BE2C (cell line): Measurements from ENCODE around the gene PRKCZ.

Source experiments
- DNase-seq: peaks from one replicate; pipeline ENCODE4 v3.0.0-alpha.2; 2020
- H3K27me3 ChIP-seq: fragments of 250-450 bp; sonication (Bioruptor Pico); 2 replicates; pipeline ENCODE4 v1.5.1; 2020; ENCODE audit warnings: mild to moderate bottlenecking
- H3K36me3 ChIP-seq: fragments of 250-450 bp; sonication (Bioruptor Pico); 2 replicates; pipeline ENCODE4 v1.5.1; 2020; ENCODE audit warnings: mild to moderate bottlenecking
- H3K4me1 ChIP-seq: fragments of 250-450 bp; sonication (Bioruptor Pico); 2 replicates; pipeline ENCODE4 v1.5.1; 2020
- H3K4me3 ChIP-seq: 2 replicates; pipeline ENCODE4 v1.5.1; 2011; ENCODE audit warnings: low read depth, low read length
- H3K9me3 ChIP-seq: fragments of 250-450 bp; sonication (Bioruptor Pico); 2 replicates; pipeline ENCODE4 v1.5.1; 2020
- TF ChIP-seq, protein P1 (sequence below): IDR thresholded peaks from 2 replicates; pipeline ENCODE4 v1.5.1; 2012; ENCODE audit warnings: mild to moderate bottlenecking, low read depth, low read length

PRKCZ gene

DNA sequence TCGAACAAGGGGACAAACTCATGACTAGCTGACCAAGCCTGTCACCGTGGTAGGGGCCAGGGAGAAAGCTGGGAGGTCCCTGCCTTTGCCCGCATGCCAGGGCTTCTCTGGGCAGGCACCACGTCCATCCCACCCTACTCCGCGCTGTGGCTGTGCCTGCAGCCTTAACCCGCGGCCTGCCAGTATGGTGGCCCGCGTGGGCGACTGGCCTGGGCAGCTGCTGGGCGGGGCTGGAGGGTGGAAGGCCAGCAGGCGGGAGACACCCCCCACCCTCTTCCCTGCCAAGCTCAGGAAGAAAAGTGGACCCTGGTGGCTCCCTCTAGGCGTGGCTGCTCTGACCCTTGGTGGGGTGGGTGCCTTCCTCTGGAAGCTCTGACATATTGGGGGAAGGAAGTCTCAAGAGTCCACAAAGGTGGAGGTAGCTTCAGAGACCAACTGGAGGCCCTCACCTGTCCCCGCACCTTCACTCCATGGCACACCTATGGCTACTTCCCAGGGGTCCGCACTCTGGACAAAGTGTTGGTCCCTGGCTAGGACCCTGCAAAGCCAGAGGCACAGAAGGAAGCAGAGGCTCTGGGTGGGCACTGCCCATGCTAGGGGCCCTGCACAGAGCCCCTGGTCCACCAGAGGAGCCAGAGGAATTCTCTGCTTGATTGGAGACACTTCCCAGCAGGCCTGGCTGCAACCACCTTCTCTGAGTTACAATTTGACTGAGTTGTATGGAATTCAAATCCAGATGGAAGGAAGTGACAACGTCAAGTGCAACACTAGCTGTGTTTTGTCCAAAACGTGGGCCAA, 174.6 kb downstream of the PRKCZ start:
- H3K27me3 ChIP-seq, result no peaks in the 10 kb centered on the region

DNA sequence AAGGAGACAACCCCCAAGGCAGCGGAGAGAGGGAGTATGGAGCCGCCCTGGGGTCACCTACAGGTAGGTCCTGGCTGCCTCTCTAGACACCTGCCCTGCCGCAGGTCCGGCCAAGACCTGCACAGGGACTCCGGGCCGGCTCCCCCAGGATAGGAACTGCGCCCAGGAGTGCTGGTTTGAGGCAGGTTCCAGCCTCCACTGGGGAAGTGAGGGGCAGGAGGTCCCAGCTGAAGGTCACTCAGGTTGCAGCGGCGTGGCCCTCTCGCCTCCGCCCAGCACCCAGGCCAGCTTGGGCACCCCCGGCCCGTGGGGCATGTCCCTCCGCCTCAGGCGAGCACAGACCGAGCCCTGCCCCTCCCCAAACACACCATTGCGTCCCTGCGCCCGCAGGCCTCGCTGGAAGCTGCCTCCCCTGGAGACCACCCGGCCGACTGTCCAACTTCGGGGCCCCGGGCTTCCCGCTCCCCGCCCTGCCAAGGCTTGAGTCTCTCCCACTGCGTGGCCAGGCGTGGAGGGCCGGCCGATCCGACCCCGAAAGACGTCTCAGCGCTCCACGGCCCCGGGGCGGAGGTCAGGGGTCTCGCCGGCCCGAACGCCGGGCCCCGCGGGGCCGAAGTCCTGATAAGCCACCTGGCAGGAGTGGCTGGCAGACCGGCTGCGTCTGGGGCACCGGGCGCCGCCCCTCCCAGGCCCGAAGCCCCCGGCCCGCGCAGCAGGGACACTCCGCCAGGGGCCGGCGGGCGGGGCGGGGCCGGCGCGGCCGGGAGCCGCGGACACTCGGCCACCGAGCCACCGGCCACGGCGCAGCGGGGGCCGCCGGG, 176.5 kb downstream of the PRKCZ start:
- TF ChIP-seq, protein P1, sequence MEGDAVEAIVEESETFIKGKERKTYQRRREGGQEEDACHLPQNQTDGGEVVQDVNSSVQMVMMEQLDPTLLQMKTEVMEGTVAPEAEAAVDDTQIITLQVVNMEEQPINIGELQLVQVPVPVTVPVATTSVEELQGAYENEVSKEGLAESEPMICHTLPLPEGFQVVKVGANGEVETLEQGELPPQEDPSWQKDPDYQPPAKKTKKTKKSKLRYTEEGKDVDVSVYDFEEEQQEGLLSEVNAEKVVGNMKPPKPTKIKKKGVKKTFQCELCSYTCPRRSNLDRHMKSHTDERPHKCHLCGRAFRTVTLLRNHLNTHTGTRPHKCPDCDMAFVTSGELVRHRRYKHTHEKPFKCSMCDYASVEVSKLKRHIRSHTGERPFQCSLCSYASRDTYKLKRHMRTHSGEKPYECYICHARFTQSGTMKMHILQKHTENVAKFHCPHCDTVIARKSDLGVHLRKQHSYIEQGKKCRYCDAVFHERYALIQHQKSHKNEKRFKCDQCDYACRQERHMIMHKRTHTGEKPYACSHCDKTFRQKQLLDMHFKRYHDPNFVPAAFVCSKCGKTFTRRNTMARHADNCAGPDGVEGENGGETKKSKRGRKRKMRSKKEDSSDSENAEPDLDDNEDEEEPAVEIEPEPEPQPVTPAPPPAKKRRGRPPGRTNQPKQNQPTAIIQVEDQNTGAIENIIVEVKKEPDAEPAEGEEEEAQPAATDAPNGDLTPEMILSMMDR, result no peak
- no peaks in the 10 kb centered on the region for H3K9me3 ChIP-seq
- no peaks in the 10 kb centered on the region for H3K36me3 ChIP-seq
- H3K27me3 ChIP-seq, result no peaks in the 10 kb centered on the region
- peak overlapping the region; percentile 54 for H3K4me3 ChIP-seq
- no peak for DNase-seq
- H3K4me1 ChIP-seq, result no peaks in the 10 kb centered on the region

More for the DNA sequence above, 174.6 kb downstream of the PRKCZ start:
- Histone ChIP-seq H3K9me3 (no peaks in the 10 kb centered on the region), H3K36me3 (no peaks in the 10 kb centered on the region), H3K4me1 (no peaks in the 10 kb centered on the region), H3K4me3 (no peak overlapping the region)
- TF ChIP-seq, protein P1, result no peak
- DNase-seq, result no peak

DNA sequence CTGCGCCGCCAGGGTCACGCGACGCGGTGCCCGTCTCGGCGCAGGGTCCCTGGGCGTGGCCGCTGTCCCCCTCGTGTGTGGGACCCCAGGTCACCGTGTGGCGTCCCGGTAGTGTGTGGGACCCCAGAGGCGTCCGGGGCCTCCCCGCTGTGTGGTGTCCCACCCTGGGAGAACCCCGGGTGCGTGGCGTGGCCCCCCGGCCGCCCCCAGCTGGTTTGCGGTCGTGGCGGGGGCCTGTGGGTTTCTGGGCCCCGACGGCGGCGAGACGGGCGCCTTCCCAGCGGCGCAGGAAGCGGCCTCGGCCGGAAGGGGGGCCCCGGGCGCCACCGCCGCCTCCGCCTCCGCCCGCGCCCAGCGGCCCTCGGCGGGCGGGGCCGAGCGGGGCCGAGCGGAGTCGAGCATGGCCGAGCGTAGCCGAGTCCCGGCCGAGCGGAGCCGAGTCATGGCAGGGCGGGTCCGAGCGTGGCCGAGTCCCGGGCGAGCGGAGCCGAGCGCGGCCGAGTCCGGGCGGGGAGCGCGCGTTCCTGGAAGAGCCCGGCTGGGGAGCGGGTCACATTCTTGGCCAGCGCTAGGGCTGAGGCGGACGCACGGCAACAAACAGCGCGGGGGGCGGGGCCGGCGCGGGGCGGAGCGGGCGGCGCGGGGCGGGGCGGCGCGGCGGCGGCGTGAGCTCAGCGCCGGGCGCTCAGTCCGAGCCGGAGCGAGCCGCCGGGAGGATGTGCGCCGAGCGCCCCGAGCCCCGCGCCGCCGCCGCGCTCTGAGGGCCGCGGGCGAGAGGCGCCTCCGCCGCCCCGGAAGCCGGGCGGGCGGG, 177.3 kb downstream of the PRKCZ start:
- Histone ChIP-seq H3K36me3 (no peaks in the 10 kb centered on the region), H3K4me1 (no peaks in the 10 kb centered on the region; the same call in 1 of the 2 replicates), H3K9me3 (no peaks in the 10 kb centered on the region), H3K27me3 (no peaks in the 10 kb centered on the region), H3K4me3 (peak overlapping the region; percentile 54)
- TF ChIP-seq, protein P1, result no peak
- peak; percentile 92 for DNase-seq

DNA sequence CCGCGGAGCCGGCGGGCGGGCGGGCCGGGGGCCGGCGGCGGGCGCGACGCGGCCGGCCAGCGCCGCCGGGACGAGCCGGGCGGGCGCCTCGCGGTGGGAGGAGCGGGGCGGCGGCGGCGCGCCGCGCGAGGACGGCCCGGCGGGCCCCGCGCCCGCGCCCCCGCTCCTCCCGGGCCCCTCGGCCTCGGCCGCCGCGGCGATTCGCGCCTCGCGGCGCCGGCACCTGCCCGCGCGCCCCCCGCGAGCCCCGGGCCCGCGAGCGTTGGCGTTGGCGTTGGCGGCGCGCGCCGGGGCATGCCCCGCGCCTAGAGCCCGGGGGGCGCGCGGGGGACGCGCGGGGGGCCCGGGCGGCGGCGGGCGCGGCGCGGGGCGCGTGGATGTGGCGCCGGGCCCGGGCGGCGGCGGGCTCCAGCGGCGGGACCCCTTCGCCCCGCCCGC, 178.0 kb downstream of the PRKCZ start, which contains the start of gene SKI:
TSS of gene SKI (plus strand) at position 163 of the 438 bp plus-strand sequence. CDS start 448 bp downstream, outside the sequence.
- H3K4me1 ChIP-seq, result no peaks in the 10 kb centered on the region; the same call in 1 of the 2 replicates
- H3K27me3 ChIP-seq, result no peaks in the 10 kb centered on the region
- no peak for DNase-seq
- no peaks in the 10 kb centered on the region for H3K36me3 ChIP-seq
- peak within 1 kb of the TSS; percentile 71 for H3K4me3 ChIP-seq
- no peaks in the 10 kb centered on the region for H3K9me3 ChIP-seq
- TF ChIP-seq, protein P1, result no peak

DNA sequence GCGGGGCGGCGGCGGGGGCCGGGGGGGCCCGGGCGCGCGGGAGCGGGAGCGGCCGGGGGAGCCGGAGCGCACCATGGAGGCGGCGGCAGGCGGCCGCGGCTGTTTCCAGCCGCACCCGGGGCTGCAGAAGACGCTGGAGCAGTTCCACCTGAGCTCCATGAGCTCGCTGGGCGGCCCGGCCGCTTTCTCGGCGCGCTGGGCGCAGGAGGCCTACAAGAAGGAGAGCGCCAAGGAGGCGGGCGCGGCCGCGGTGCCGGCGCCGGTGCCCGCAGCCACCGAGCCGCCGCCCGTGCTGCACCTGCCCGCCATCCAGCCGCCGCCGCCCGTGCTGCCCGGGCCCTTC, 178.5 kb downstream of the PRKCZ start:
- no peaks in the 10 kb centered on the region; the same call in 1 of the 2 replicates for H3K4me1 ChIP-seq

More for the DNA sequence above, 178.5 kb downstream of the PRKCZ start:
- Histone ChIP-seq H3K36me3 (no peaks in the 10 kb centered on the region), H3K27me3 (no peaks in the 10 kb centered on the region), H3K9me3 (no peaks in the 10 kb centered on the region), H3K4me3 (peak overlapping the region; percentile 71)
- TF ChIP-seq, protein P1, result no peak
- no peak for DNase-seq
